ENCODE results near the gene RTN4.

DNA sequence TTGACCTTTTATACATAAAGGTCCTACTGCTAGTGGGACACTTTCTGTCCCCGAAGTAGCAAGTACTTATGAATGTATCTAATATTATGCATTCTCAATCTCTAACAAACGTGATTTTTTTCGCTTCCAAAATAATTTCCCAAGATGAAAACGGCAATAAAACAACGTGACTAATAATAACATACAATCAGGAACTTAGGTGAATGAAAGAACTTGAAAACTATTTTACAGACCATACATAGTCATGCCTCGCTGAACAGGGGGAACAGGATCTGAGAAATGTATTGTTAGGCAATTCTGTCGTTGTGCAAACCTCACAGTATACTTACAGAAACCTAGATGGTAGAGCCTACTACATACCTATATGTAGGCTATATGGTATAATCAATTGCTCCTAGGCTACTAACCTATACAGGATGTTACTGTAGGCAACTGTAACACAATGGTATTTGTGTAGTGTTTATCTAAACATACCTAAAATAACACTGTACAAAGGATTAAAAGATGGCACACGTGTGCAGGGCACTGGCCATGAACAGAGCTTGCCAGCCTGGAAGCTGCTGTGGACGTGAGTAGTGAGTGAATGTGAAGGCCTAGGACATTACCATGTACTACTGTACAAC lies 2.5 kb downstream of the RTN4 start:
- TF ChIP-seq POLR2AphosphoS5 (IDR thresholded peaks at IDR 0.05) = peak in 1 of 3 donors; percentile 29
- TF ChIP-seq, protein P1, sequence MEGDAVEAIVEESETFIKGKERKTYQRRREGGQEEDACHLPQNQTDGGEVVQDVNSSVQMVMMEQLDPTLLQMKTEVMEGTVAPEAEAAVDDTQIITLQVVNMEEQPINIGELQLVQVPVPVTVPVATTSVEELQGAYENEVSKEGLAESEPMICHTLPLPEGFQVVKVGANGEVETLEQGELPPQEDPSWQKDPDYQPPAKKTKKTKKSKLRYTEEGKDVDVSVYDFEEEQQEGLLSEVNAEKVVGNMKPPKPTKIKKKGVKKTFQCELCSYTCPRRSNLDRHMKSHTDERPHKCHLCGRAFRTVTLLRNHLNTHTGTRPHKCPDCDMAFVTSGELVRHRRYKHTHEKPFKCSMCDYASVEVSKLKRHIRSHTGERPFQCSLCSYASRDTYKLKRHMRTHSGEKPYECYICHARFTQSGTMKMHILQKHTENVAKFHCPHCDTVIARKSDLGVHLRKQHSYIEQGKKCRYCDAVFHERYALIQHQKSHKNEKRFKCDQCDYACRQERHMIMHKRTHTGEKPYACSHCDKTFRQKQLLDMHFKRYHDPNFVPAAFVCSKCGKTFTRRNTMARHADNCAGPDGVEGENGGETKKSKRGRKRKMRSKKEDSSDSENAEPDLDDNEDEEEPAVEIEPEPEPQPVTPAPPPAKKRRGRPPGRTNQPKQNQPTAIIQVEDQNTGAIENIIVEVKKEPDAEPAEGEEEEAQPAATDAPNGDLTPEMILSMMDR (IDR thresholded peaks at IDR 0.05) = no peak
- no peak for TF ChIP-seq POLR2A (IDR thresholded peaks at IDR 0.05)
